ES-I3 (cell line): ENCODE results near the gene FADS3.

Experiments
- H3K36me3 ChIP-seq: 2 replicates; pipeline ENCODE4 v1.6.1; 2013; ENCODE audit warnings: mild to moderate bottlenecking, low read length, control low read depth, moderate library complexity; ENCODE audit not compliant: insufficient read depth
- H3K4me1 ChIP-seq: 2 replicates; pipeline ENCODE4 v1.6.1; 2013; ENCODE audit warnings: mild to moderate bottlenecking, control low read depth, low read length; ENCODE audit not compliant: insufficient read depth
- H3K9ac ChIP-seq: 2 replicates; pipeline ENCODE4 v1.6.1; 2013; ENCODE audit warnings: low read depth, mild to moderate bottlenecking, low read length, moderate library complexity
- H3K9me3 ChIP-seq: 2 replicates; pipeline ENCODE4 v1.6.1; 2013; ENCODE audit warnings: mild to moderate bottlenecking, low read length, moderate library complexity; ENCODE audit not compliant: control insufficient read depth, insufficient read depth

Gene FADS3

DNA sequence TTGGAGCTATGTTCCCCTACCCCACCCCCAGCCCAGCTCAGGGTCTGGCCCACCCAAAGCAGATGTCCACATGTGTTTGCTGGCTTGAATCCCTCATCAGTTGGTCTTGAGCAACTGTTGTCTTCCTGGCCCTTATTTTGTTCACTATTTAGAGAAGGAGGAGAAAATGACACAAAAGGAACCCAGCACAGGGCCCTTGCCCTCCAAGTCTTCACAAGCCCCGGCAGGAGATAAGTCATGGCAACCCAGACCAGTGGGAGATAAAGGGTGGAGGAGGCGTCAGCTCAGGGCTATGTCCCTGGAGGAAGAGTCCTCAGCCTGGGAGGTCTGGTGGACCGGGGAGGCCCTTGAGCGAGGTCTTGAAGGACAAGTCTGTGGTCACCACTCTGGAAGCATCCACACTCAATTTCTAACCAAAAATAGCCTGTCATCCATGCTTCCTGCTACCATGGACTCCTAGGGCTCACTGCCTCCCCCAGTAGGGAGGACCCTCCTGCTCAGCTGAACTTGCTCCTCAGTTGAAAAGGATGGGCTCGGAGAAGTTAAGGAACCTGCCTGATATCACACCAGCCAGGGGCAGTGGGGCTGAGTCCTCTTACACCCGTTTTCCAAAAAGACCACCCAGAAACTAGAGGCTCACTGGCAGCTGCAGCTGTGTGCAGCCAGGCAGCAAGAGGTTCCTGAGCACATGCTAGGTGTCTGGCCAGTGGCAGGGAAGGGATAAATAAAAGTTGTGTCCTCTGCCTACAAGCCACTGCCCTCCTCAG is 27.8 kb upstream of the FADS3 start:
- no peaks in the 10 kb centered on the region for H3K9me3 ChIP-seq
- peaks cover 26% of the 10 kb centered on the region for H3K4me1 ChIP-seq
- H3K36me3 ChIP-seq: no peaks in the 10 kb centered on the region
- H3K9ac ChIP-seq: no peak overlapping the region

GRCh38 chr11:61918251-61918937 is 27.0 kb upstream of the FADS3 start:
- Histone ChIP-seq H3K9ac (no peak overlapping the region), H3K36me3 (no peaks in the 10 kb centered on the region), H3K9me3 (no peaks in the 10 kb centered on the region), H3K4me1 (peaks cover 19% of the 10 kb centered on the region)

DNA sequence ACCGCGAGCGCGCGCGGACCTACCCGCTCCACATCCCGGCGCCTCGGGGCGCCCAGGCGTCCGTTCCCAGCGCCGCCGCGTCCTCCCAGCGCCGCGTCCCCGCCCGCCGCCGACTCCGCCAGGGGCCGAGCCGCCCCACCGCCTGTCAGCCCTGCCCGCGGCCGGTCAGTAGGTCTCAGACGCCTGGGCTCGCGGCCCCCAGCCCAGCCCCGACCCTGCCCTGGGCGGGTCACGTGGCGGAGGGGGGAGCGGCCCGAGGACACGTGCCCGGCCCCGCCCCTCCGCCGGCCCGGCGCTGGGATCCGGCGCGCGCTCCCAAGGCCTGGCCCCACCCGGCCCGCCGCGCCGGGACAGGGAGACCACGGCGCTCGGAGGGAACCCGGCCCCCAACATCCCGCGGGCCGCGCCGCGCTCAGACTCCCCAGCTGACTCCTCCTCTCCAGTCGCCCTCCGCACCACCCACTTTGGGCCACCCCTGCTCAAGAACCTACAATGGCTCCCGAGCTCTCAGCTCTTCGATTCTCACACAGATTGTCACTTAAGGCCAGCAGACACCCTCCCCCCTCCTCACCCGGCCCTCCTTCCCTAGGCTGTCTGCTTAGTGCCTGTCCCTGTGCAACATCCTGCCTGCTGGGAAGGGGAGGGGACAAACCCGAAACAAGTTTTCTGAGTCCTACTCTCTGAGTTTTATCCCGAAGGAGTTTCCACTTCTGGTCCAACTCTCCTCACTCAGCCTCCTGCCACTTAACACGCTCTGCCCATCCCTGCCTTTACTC is 26.2 kb upstream of the FADS3 start, which contains the start of gene RAB3IL1:
RAB3IL1 (minus strand) TSS at position 233 of the 776 bp plus-strand sequence; CDS start at position 34, 199 bp downstream.
- Histone ChIP-seq H3K4me1 (peaks cover 16% of the 10 kb centered on the region), H3K36me3 (no peaks in the 10 kb centered on the region), H3K9ac (peak within 1 kb of the TSS; percentile 75), H3K9me3 (no peaks in the 10 kb centered on the region)

GRCh38 chr11:61916737-61917333 is 25.5 kb upstream of the FADS3 start:
- H3K36me3 ChIP-seq: no peaks in the 10 kb centered on the region
- H3K9ac ChIP-seq: peak overlapping the region; percentile 75
- peaks cover 13% of the 10 kb centered on the region for H3K4me1 ChIP-seq

DNA sequence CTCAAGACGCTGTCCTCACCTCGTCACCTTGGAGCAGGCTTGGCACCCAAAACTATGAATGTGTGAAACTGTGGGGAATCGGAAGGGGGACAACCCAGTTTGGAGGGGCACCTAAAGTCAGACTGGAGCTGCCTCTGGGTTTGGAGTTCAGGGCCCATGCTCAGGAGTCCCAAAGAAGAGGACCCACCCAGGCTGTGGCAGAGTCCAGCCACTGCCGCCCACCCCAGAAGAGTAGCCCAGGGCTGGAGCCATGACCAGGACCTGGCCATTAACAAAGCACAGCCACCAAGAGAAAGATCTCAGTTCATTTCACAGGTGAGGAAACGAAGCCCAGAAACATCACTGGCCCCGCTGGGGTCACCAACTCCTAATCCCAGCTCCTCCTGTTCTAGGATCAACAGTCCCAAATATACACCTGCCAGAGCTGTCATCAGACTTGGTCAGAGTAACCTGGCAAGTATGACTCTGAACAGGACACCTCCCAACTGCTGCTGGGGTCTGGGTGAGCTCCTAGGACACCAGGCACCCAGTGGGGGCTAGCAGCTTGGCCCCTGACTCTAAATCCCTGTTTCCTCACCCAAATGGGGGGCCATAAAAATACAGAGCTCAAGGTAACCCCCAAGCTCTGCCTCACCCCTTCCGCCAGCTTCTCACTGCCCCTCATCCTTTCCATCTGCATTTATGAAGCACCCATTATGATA is 23.3 kb upstream of the FADS3 start:
- Histone ChIP-seq H3K9ac (no peak overlapping the region), H3K4me1 (peaks cover 13% of the 10 kb centered on the region), H3K36me3 (no peaks in the 10 kb centered on the region), H3K9me3 (no peaks in the 10 kb centered on the region)

More at GRCh38 chr11:61916737-61917333, 25.5 kb upstream of the FADS3 start:
- no peaks in the 10 kb centered on the region for H3K9me3 ChIP-seq

DNA sequence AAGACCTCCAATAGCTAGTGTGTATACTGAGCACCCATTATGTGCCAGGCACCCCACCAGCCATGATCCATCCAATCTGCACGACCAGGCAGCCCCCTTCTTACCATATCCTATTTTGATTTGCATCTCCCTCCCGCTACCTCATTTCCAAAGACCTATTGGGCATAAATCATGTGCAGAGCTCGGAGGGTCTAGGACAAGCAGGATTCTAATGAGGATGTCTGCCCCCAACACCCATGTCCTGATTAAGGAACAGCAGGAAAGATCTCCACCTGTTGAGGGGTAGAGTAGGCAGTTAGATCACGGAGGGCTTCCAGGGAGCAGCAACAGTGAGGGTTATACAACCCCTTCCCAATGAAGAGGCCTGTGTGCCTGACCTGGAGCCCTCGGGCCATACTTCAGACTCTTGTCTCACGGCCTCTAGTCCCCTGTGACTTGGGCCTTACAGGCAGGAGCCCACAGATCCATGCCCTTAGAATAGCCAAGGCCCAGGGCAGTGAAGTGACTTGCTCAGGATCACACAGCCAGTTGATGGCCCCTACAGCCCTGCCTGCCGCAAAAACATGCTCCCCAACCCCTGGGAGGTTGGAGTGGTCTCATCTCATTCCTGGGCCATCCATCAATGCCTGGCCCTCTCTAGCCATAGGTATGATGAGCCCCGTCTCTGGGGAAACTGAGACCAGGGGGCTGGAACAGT is 22.5 kb upstream of the FADS3 start:
- Histone ChIP-seq H3K4me1 (peaks cover 19% of the 10 kb centered on the region), H3K9ac (no peak overlapping the region), H3K36me3 (no peaks in the 10 kb centered on the region), H3K9me3 (no peaks in the 10 kb centered on the region)

- Histone ChIP-seq H3K4me1 (peaks cover 24% of the 10 kb centered on the region), H3K9me3 (no peaks in the 10 kb centered on the region), H3K36me3 (no peaks in the 10 kb centered on the region), H3K9ac (no peak overlapping the region)
Observed at GRCh38 chr11:61912991-61913698, 21.8 kb upstream of the FADS3 start.

- no peak overlapping the region for H3K9ac ChIP-seq
- no peaks in the 10 kb centered on the region for H3K36me3 ChIP-seq
- peaks cover 20% of the 10 kb centered on the region; the same call in 1 of the 2 replicates for H3K4me1 ChIP-seq
- H3K9me3 ChIP-seq: no peaks in the 10 kb centered on the region
Observed at GRCh38 chr11:61912530-61912898, 21.2 kb upstream of the FADS3 start.

DNA sequence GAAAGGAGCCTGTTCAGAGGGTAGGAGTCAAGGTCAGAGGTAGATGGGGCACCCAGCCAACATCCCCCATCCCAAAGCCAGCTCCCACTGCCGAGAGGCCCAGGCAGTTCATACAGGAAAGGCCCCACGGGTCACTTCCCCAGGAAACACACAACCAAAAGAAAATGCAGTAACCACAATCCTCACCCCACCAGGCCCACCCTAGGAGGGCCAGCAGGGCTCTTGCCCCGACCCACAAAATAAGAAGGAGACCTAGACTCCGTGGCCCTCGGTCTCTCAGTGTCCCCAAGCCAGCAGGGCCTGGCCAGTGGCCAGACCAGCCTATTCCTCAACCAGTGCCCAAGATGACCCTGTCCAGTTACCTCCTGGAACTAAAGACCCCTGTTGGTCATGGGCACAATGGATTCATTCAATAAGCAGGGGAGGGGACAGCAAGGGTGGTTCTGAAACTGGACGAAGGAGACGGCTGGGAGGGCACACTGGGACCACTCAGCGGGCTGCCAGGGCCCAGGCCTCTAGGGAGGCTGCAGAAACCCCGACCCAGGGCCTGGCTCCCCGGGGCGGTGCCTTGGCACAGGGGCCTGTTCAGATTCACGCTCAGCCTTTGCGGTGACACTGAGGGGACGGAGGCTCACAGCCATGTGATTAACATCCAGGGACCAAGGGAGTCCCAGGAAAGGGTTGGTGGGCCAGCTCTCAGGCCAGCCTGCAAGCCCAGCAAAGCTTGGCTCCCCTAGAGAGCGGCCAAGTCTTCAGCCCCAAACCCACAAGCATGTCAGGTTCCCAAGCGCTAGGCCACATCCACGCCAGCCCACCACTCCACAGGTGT is 20.6 kb upstream of the FADS3 start:
- Histone ChIP-seq H3K9me3 (no peaks in the 10 kb centered on the region), H3K9ac (no peak overlapping the region), H3K36me3 (no peaks in the 10 kb centered on the region), H3K4me1 (peaks cover 20% of the 10 kb centered on the region; the same call in 1 of the 2 replicates)

DNA sequence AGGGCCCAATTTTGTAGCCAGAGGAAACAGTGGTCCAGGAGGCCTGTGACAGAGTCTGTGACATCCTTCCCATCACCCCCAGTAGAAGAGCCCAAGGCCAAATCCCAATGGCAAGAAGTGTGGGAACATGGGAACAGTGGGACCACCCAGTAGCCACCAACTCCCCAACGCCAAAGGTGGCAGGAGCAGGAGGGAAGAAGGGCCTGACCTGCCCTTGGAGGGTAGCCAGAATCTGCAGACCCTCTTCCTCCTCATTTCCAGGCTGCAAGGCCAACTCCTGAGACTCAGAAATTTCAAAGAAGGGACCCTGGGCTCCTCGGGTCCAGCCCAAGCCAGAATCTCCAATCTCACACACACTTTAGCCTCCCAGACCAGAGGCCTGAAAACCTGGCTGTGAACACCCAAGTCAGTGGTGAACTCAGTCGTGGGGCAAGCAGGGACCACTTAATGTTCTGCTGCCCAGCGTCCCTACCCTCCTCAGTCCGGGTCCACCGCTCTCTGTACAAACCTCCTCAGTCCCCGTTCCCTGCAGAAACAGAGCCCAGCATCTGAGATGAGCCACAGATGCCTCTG is 19.9 kb upstream of the FADS3 start:
- H3K4me1 ChIP-seq: peaks cover 17% of the 10 kb centered on the region; the same call in 1 of the 2 replicates
- no peaks in the 10 kb centered on the region for H3K36me3 ChIP-seq
- no peaks in the 10 kb centered on the region for H3K9me3 ChIP-seq
- no peak overlapping the region for H3K9ac ChIP-seq

DNA sequence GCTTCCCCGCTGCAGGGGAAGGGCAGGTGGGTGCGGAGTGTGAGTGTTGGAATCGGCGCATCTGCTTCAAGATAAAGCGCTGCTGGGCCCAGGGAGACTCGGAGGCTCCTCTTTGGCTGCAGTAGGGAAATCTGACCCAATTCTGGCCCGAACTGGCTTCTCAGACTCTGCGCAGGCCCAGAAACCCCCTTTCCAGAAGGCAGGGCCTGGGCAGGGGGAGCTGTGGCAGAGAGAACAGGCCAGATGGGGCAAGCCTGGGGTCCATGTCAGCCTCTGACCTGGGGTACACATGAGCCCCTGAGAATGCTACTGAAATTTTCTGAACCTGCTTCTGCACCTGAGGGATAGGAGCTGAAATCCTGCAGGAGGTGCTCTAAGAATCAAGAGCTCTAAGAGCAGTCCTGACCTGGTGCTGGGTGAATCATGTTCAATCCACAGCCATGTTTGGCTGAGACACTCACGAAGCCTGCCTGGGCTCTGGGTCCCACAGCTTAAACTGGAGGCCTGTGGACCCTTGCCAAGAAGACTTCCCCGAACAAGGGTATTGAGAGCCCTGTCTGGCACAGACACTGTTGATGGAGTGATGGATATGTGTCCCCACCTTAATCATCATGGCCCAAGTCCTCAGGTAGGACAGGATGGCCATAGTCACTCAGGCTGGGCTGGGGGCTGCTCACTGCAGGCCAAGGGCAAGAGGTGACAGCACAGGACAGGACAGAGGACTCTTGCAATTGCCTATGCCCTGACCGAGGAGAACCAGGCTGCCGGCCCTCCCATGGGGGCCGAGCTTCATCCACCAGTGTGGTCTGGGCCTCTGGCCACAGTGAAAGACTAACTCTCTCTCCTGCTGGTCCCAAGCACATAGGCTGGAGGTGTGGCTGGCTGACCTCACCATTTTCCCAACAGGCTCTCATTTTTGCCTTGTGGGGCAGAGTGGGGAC is 19.1 kb upstream of the FADS3 start:
- H3K9ac ChIP-seq: no peak overlapping the region
- peaks cover 17% of the 10 kb centered on the region; the same call in 1 of the 2 replicates for H3K4me1 ChIP-seq

More for the DNA sequence above, 19.1 kb upstream of the FADS3 start:
- H3K9me3 ChIP-seq: no peaks in the 10 kb centered on the region
- no peaks in the 10 kb centered on the region for H3K36me3 ChIP-seq
